Type B pancreatic cell (in vitro differentiated cells): Measurements from ENCODE around the gene RFC5. TPM values are rescaled to one million over a fixed set of nuclear protein-coding genes. Genes with fewer than 3 reads are reported as not detected.

Source experiments
- DNase-seq: peaks from one replicate; pipeline ENCODE4 v3.0.0; 2021; ENCODE audit warnings: mixed read lengths; ENCODE audit not compliant: unreplicated experiment; ENCODE audit errors: extremely low spot score
- H3K27ac Mint-ChIP-seq: 2 replicates; pipeline ENCODE4 v1.8.0; 2021; ENCODE audit warnings: mild to moderate bottlenecking, mixed read lengths
- H3K27me3 Mint-ChIP-seq: 2 replicates; pipeline ENCODE4 v1.8.0; 2021; ENCODE audit warnings: mixed read lengths
- H3K36me3 Mint-ChIP-seq: 2 replicates; pipeline ENCODE4 v1.8.0; 2021; ENCODE audit warnings: mixed read lengths
- H3K4me1 Mint-ChIP-seq: one replicate; pipeline ENCODE4 v1.8.0; 2021; ENCODE audit warnings: mixed read lengths; ENCODE audit not compliant: unreplicated experiment
- H3K4me3 Mint-ChIP-seq: 2 replicates; pipeline ENCODE4 v1.8.0; 2021; ENCODE audit warnings: mild to moderate bottlenecking, mixed read lengths
- H3K9me3 Mint-ChIP-seq: 2 replicates; pipeline ENCODE4 v1.8.0; 2021; ENCODE audit warnings: mixed read lengths
- total RNA-seq: library from RNA; stranded (reverse); gene quantifications from 2 replicates; pipeline ENCODE4 v1.2.1, GENCODE V29; 2021; ENCODE audit warnings: low replicate concordance
- TF ChIP-seq, protein P1 (sequence below): fragments of 200-600 bp; sonication (generic); conservative IDR thresholded peaks from 2 replicates; pipeline ENCODE4 v1.5.0; 2021; ENCODE audit warnings: antibody characterized with exemption, mild to moderate bottlenecking

Gene RFC5
- total RNA-seq, 1 donor from 2014 or later: 41.9 TPM

- Mint-ChIP-seq H3K9me3 (peaks cover 5% of the 10 kb centered on the region), H3K27ac (peak overlapping the region; percentile 89), H3K4me3 (peak overlapping the region; percentile 87), H3K36me3 (no peaks in the 10 kb centered on the region), H3K27me3 (no peaks in the 10 kb centered on the region), H3K4me1 (peaks cover 38% of the 10 kb centered on the region)
- DNase-seq: no peak
- TF ChIP-seq, protein P1, sequence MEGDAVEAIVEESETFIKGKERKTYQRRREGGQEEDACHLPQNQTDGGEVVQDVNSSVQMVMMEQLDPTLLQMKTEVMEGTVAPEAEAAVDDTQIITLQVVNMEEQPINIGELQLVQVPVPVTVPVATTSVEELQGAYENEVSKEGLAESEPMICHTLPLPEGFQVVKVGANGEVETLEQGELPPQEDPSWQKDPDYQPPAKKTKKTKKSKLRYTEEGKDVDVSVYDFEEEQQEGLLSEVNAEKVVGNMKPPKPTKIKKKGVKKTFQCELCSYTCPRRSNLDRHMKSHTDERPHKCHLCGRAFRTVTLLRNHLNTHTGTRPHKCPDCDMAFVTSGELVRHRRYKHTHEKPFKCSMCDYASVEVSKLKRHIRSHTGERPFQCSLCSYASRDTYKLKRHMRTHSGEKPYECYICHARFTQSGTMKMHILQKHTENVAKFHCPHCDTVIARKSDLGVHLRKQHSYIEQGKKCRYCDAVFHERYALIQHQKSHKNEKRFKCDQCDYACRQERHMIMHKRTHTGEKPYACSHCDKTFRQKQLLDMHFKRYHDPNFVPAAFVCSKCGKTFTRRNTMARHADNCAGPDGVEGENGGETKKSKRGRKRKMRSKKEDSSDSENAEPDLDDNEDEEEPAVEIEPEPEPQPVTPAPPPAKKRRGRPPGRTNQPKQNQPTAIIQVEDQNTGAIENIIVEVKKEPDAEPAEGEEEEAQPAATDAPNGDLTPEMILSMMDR: no peak
Measured at GRCh38 chr12:118059341-118060191, 43.1 kb downstream of the RFC5 start.

DNA sequence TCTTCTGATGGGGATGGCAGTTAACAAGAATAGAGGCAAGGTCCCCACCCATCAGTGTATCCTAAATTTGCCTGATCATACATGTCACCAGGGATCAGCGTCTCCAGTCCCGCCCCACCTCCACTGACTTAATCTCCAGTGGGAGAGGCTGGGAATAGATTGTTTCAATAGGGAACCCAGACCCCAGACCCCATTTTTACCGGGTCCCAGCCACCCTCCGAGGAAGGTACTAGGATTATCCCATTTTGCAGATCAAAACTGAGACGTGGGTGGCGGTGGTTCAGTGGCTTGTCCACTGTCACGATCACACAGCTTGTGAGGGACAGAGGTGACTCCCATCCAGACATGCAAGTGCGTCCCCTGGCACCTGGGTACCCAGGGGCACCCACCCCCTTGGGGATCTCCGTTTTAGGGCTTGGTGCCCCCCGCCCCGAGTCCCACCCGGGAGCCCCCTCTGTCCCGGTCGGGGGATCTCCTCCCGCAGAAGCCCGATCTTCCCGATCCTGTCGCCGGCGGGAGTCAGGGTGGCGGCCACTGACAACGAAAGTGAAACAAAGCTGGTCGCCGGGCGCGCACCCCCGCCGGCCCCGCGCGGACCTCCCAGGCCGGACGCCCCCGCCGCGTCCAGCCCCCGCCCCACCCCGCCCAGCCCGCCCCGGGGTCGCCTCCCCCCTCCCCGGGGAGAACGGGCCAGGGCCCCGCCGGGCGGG, 44.0 kb downstream of the RFC5 start:
- peaks cover 1% of the 10 kb centered on the region for H3K36me3 Mint-ChIP-seq
- peaks cover 5% of the 10 kb centered on the region for H3K9me3 Mint-ChIP-seq
- no peaks in the 10 kb centered on the region for H3K27me3 Mint-ChIP-seq
- peak overlapping the region; percentile 89 for H3K27ac Mint-ChIP-seq
- peak; percentile 70 for DNase-seq
- TF ChIP-seq, protein P1: no peak
- H3K4me1 Mint-ChIP-seq: peaks cover 40% of the 10 kb centered on the region
- H3K4me3 Mint-ChIP-seq: peak overlapping the region; percentile 87

GRCh38 chr12:118061011-118061872, 44.7 kb downstream of the RFC5 start, which contains the start of gene WSB2:
Gene WSB2, minus strand, starts transcription at chr12:118061179. Its CDS starts 131 bp downstream, at chr12:118061048.
- peaks cover 5% of the 10 kb centered on the region for H3K36me3 Mint-ChIP-seq
- peak within 1 kb of the TSS; percentile 97 for H3K4me3 Mint-ChIP-seq
- no peak for DNase-seq
- TF ChIP-seq, protein P1: no peak
- peaks cover 35% of the 10 kb centered on the region for H3K4me1 Mint-ChIP-seq
- H3K27me3 Mint-ChIP-seq: no peaks in the 10 kb centered on the region
- H3K9me3 Mint-ChIP-seq: peaks cover under 1% of the 10 kb centered on the region
- H3K27ac Mint-ChIP-seq: peak within 1 kb of the TSS; percentile 99

GRCh38 chr12:118061873-118062843, 45.7 kb downstream of the RFC5 start:
- TF ChIP-seq, protein P1: no peak
- Mint-ChIP-seq H3K27ac (peak overlapping the region; percentile 99), H3K36me3 (peaks cover 5% of the 10 kb centered on the region), H3K4me3 (peak overlapping the region; percentile 97), H3K4me1 (peaks cover 35% of the 10 kb centered on the region), H3K9me3 (no peaks in the 10 kb centered on the region), H3K27me3 (no peaks in the 10 kb centered on the region)
- no peak for DNase-seq
